Parathyroid adenoma (tissue), 2 donors: ENCODE results near the gene CAMK1D.

ENCODE experiments used
- H2AFZ ChIP-seq: fragments of 300-600 bp; sonication (generic); one replicate; pipeline ENCODE4 v1.7.0; 2017; ENCODE audit warnings: antibody characterized with exemption, mild to moderate bottlenecking
- H3K27ac ChIP-seq: fragments of 300-600 bp; sonication (generic); one replicate; pipeline ENCODE4 v1.7.0; 2017
- H3K27me3 ChIP-seq: fragments of 300-600 bp; sonication (generic); one replicate; pipeline ENCODE4 v1.7.0; 2017; ENCODE audit warnings: low read length; ENCODE audit not compliant: control insufficient read depth, insufficient read depth
- H3K36me3 ChIP-seq: fragments of 300-600 bp; sonication (generic); one replicate; pipeline ENCODE4 v1.7.0; 2017; ENCODE audit warnings: low read length; ENCODE audit not compliant: control insufficient read depth, insufficient read depth
- H3K4me1 ChIP-seq: fragments of 300-600 bp; sonication (generic); one replicate; pipeline ENCODE4 v1.7.0; 2017; ENCODE audit warnings: control low read depth
- H3K4me2 ChIP-seq: fragments of 300-600 bp; sonication (generic); one replicate; pipeline ENCODE4 v1.7.0; 2017; ENCODE audit warnings: low read length
- H3K4me3 ChIP-seq: fragments of 300-600 bp; sonication (generic); one replicate; pipeline ENCODE4 v1.7.0; 2017; ENCODE audit warnings: low read depth, low read length
- H3K79me2 ChIP-seq: fragments of 300-600 bp; sonication (generic); one replicate; pipeline ENCODE4 v1.7.0; 2017; ENCODE audit warnings: control low read depth
- H3K9ac ChIP-seq: fragments of 300-600 bp; sonication (generic); one replicate; pipeline ENCODE4 v1.7.0; 2017; ENCODE audit warnings: mild to moderate bottlenecking
- H3K9me3 ChIP-seq: fragments of 300-600 bp; sonication (generic); one replicate; pipeline ENCODE4 v1.7.0; 2017; ENCODE audit warnings: low read length; ENCODE audit not compliant: control insufficient read depth
- TF ChIP-seq, protein P1 (sequence below): fragments of 300-600 bp; sonication (generic); IDR thresholded peaks from one replicate; pipeline ENCODE4 v1.7.0; 2017; ENCODE audit warnings: antibody characterized with exemption, mild to moderate bottlenecking
- donor health status: primary hyperparathyroidism.

CAMK1D gene

DNA sequence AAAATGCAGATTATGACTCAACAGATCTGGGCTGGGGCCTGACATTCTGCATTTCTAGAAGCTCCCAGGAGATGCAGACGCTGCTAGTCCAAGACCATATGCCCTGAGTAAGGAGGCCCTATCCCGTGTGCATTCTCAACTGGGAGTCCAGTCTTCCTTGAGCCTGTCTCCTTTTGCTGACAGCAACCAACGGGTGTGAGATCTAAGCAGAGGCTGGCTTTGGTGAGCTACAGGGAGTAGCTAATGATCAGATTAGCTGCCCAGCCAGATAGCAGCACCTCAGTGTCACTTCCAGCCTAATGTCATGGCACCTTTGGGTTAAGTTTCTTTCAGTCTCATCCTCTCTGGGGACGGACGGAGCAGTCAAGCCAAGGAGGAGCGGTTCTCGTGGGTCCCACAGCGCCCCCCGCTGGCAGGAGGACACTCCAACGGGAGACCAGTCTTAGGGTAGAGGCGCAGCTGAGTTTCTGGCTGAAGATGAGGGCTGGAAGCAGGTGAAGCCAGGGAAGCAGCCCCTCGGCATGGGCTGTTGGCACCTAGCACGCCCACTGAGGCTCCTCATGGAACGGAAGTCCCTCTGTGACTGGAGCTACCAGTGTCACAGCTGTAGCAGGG lies 498.1 kb downstream of the CAMK1D start:
- Histone ChIP-seq H3K27me3 (no peaks in the 10 kb centered on the region), H3K27ac (no peak overlapping the region), H2AFZ (no peak overlapping the region), H3K4me2 (no peak overlapping the region), H3K79me2 (no peaks in the 10 kb centered on the region), H3K9me3 (no peaks in the 10 kb centered on the region), H3K4me3 (no peak overlapping the region), H3K36me3 (no peaks in the 10 kb centered on the region), H3K9ac (no peak overlapping the region), H3K4me1 (no peaks in the 10 kb centered on the region)
- TF ChIP-seq, protein P1, sequence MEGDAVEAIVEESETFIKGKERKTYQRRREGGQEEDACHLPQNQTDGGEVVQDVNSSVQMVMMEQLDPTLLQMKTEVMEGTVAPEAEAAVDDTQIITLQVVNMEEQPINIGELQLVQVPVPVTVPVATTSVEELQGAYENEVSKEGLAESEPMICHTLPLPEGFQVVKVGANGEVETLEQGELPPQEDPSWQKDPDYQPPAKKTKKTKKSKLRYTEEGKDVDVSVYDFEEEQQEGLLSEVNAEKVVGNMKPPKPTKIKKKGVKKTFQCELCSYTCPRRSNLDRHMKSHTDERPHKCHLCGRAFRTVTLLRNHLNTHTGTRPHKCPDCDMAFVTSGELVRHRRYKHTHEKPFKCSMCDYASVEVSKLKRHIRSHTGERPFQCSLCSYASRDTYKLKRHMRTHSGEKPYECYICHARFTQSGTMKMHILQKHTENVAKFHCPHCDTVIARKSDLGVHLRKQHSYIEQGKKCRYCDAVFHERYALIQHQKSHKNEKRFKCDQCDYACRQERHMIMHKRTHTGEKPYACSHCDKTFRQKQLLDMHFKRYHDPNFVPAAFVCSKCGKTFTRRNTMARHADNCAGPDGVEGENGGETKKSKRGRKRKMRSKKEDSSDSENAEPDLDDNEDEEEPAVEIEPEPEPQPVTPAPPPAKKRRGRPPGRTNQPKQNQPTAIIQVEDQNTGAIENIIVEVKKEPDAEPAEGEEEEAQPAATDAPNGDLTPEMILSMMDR = no peak

GRCh38 chr10:12848439-12849173 lies 499.3 kb downstream of the CAMK1D start:
- no peaks in the 10 kb centered on the region for H3K36me3 ChIP-seq
- H3K9ac ChIP-seq = no peak overlapping the region
- no peaks in the 10 kb centered on the region for H3K27me3 ChIP-seq
- H3K4me3 ChIP-seq = no peak overlapping the region
- TF ChIP-seq, protein P1 = no peak
- H3K4me2 ChIP-seq = no peak overlapping the region
- no peaks in the 10 kb centered on the region for H3K9me3 ChIP-seq
- H3K4me1 ChIP-seq = no peaks in the 10 kb centered on the region
- no peak overlapping the region for H3K27ac ChIP-seq
- H2AFZ ChIP-seq = no peak overlapping the region
- no peaks in the 10 kb centered on the region for H3K79me2 ChIP-seq

- no peaks in the 10 kb centered on the region for H3K27me3 ChIP-seq
- H3K9ac ChIP-seq = no peak overlapping the region
- no peaks in the 10 kb centered on the region for H3K4me1 ChIP-seq
- no peaks in the 10 kb centered on the region for H3K36me3 ChIP-seq
- no peak overlapping the region for H3K27ac ChIP-seq
- no peak overlapping the region for H2AFZ ChIP-seq
- no peak overlapping the region for H3K4me2 ChIP-seq
- H3K79me2 ChIP-seq = no peaks in the 10 kb centered on the region
- TF ChIP-seq, protein P1 = no peak
- no peak overlapping the region for H3K4me3 ChIP-seq
- H3K9me3 ChIP-seq = no peaks in the 10 kb centered on the region
Observed at GRCh38 chr10:12849319-12850181, 500.2 kb downstream of the CAMK1D start.

DNA sequence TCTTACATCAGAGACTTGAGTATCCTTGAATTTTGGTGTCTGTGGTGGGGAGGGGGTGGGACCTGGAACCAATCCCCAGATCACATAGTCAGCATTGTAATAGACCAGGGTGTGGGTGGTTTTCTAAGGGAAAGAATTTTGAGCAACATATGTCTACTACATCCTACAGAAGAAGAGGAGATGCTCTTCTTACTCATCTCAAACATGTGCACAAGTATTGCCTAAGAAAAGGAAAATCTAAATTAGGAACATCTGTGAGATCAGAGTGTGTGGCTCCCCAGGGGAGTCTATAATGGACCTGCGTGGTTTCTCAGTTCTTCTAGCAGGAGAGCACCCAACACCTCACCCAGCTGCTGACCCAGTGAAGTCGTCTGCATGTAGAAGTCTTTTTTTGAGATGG lies 503.3 kb downstream of the CAMK1D start:
- Histone ChIP-seq H3K36me3 (no peaks in the 10 kb centered on the region), H3K4me1 (no peaks in the 10 kb centered on the region), H3K79me2 (no peaks in the 10 kb centered on the region), H3K27ac (no peak overlapping the region), H3K4me2 (no peak overlapping the region), H3K27me3 (no peaks in the 10 kb centered on the region), H3K9ac (no peak overlapping the region), H2AFZ (no peak overlapping the region), H3K9me3 (no peaks in the 10 kb centered on the region), H3K4me3 (no peak overlapping the region)
- TF ChIP-seq, protein P1 = no peak
